GM04504 (cell line): ENCODE results near the gene SUN1.
"Not testable (repeated sequence)": the region's sequence is repeated elsewhere in the genome, so short reads cannot be mapped to it uniquely, and the experiment has no call there.

ENCODE experiments used
- DNase-seq: peaks from one replicate; pipeline ENCODE4 v3.0.0-alpha.2; 2012; ENCODE audit warnings: low read depth

Gene SUN1

DNA sequence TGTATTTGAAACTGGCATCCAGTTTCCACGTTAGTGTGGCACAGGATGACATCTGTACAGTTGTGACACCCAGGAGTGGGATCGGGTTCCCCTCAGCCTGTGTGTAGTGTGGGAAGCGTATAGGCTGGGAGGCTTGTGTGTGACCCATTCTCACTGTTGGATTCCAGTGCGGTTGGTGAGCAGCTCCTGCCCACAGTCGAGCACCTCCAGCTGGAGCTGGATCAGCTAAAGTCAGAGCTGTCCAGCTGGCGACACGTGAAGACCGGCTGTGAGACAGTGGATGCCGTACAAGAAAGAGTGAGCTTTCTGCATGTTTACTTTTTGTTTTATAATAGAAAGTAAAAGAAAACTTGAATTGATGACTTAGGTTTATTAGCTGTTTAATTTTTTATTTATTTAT lies 25.4 kb downstream of the SUN1 start:
- no peak for DNase-seq

- no peak for DNase-seq
Measured at GRCh38 chr7:859359-860030, 27.2 kb downstream of the SUN1 start.

GRCh38 chr7:860149-860548 lies 27.9 kb downstream of the SUN1 start:
- DNase-seq, result no peak

DNA sequence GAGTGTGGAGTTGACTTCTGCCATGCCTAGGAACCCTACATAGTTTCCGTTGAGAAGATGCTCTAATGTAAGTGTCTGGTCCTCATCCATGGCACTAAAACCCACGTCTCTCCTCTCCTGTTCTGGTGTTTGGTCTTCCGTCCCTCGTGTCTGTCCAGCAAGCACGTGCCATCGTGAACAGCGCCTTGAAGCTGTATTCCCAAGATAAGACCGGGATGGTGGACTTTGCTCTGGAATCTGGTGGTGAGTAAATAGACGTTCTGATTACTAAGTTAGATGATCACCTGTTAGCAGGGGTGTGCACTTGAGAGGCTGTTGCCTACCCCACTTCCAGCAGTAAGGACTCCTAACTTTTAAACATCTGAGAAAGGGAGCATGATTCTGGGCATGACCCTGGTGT lies 28.9 kb downstream of the SUN1 start:
- DNase-seq, result no peak

- DNase-seq, result no peak
Measured at GRCh38 chr7:862157-862556, 29.9 kb downstream of the SUN1 start.

DNA sequence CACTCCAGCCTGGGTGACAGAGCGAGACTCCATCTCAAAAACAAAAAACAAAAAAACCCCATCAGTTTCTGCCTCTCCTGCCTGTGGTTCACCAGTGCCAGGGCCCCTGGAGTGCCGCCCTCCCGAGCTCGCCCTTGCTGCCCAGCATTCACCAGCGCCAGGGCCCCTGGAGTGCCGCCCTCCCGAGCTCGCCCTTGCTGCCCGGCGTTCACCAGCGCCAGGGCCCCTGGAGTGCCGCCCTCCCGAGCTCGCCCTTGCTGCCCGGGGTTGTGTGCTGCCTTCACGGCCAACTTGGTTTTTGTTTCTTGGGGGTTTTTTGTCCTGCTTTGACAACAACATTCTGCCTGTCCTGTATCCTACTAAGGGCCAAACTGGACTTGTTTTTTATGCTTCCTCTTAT lies 30.8 kb downstream of the SUN1 start:
- DNase-seq, result no peak

DNA sequence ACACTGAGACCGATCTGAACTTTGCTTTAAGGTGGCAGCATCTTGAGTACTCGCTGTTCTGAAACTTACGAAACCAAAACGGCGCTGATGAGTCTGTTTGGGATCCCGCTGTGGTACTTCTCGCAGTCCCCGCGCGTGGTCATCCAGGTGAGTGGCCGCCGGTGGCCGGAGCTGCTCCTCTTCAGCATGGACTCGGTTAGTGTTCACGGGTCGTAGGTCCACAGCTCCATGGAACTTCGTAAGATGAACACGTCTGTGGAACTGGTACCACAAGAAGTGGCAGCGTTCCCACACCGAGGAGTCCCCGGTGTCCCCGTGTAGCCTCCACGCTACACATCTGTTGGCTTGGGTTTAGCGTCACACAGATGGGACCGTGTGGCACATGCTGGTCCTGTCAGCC lies 33.6 kb downstream of the SUN1 start:
- DNase-seq, result no peak

GRCh38 chr7:867001-867405 lies 34.7 kb downstream of the SUN1 start:
- peak; percentile 68 for DNase-seq

DNA sequence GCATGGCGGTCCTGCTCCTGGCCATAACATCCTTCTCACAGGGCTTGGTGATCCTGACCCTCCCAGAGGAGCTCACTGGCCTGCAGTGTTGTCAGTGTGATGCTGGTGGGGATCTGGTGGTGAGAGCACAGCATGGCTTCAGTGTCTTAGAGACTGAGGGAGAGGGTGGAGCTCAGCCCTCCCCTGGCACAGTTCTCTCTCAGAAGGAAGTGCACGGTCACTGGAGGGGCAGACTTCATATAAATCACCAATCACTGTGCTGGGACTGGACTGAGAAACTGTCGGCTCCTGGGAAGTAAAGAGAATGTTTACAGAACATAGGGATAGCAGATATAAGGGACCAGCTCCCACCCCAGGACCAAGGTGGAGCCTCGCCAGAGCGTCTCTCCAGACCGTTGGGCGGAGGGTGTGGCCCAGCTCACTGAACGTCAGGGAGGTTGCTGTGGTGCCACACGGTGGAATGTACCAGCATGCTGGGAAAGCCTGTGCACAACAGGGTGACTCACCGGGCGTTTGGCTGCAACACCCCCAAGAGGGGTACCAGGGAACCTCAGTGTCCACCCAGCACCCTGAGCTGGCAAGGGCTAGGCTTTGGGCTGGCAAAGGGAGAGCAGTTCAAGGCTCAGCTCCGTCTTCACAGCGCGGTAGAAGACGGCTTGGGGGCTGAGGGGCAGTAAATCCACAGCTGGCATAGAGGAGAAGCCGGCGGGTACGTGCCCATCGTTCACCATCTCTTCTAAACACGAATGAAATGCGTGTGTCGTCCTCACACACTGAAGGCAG lies 35.3 kb downstream of the SUN1 start:
- peak; percentile 43 for DNase-seq

- no peak for DNase-seq
Measured at GRCh38 chr7:868189-868486, 35.9 kb downstream of the SUN1 start.

GRCh38 chr7:869348-869747 lies 37.1 kb downstream of the SUN1 start:
- no peak for DNase-seq

DNA sequence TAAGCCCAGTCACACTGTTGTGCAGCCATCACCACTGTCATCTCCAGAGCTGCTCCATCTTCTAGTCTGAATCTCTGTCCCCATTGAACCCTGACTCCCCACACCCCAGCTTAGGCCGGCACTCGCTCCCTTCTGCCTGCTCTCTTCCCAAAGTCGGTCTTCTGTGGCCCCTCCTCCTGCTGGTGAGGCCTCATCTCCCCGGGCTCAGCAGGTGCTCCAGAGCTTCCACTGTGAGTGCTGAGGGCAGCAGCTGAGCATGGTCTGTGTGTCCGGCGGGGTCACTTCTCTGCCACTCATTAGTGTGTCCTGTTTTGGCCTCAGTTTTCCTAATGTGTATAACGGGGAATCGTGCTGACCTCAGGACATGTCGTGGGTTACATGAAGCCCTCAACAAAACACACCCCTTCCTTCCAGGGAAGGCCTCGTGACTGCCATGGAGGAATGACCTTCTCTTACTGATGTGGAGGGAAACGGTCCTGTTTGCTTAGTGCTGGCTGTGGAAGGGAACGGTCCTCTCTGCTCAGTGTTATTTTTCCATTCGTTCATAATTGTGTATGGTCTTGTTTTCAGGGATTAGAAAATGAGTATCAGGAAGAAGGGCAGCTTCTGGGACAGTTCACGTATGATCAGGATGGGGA lies 39.7 kb downstream of the SUN1 start:
- no peak for DNase-seq

DNA sequence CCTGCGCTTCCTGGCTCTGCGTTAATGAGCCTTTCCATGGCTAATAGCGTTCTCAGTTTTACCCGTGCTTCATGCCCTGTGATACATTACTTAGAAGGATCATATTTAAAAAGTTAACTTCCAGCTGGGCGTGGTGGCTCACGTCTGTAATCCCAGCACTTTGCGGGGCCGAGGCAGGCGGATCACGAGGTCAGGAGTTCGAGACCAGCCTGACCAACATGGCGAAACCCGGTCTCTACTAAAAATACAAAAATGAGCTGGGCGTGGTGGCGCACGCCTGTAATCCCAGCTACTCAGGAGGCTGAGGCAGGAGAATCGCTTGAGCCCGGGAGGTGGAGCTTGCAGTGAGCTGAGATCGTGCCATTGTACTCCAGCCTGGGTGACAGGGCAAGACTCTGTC lies 40.4 kb downstream of the SUN1 start:
- DNase-seq, result not testable (repeated sequence)

DNA sequence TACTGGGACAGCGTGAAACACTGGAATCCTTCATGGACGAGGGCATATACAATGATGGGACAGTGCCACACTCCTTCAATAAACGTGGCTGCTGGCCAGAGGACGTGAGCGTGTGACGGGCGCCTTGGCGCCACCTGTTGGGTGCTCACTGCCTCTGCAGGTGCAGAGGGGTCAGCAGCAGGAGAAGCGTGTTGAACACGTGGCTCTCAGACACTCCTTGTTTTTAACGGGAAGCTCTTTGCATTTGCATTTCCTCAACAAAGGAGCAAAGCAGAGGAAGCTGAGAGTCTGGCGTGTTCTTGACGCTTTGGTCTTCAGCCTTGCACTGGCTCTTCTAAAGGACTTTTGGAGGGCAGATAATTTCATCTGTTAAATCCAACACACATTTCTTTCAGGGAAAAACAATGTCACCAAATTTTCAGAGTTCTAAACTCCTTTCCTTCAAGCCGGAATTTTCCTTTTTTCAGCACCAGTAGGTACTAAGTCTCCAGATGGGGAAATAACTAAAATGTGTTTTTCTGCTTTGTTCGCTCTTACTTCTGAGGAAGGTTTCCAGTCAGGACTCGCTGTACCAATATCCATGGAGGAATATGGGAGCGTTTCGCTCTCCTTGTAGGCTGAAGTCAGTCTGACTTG lies 41.2 kb downstream of the SUN1 start:
- peak; percentile 60 for DNase-seq

- no peak for DNase-seq
Measured at GRCh38 chr7:874031-874749, 41.9 kb downstream of the SUN1 start.

GRCh38 chr7:875051-875450 lies 42.8 kb downstream of the SUN1 start:
- no peak for DNase-seq

- DNase-seq, result no peak
Measured at GRCh38 chr7:875476-876076, 43.3 kb downstream of the SUN1 start.

DNA sequence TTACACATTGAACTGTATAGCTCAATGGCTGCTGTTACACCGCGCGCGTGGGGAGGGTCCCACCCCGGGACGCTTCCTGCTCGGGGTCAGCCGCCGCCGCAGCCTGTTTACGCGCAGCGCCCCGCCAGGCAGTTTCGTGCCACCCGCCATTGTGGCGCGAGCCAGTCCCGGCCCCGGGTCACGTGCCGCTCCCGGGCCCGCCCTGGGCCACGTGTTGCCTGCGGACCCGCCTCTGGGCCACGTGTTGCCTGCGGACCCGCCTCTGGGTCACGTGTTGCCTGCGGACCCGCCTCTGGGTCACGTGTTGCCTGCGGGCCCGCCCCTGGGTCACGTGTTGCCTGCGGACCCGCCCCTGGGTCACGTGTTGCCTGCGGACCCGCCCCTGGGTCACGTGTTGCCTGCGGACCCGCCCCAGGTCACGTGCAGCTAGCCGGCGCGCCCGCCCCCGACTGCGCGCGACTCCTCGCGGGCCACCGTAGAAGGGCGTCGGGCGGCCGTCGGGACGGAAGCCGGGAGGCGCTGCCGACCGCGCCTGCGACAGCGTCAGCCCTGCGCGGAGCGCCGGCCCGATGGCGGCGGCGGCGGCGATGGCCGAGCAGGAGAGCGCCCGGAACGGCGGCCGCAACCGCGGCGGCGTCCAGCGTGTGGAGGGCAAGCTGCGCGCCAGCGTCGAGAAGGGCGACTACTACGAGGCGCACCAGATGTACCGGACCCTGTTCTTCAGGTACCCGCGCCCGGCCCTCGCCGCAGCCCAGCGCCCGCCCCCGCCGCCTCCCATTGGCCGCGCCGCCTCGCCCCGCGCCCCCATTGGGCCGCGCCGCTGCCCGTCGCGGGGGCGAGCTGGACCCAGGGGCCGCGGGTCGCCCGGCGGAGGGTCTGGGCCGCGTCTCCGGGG lies 44.0 kb downstream of the SUN1 start, which contains the start of gene GET4:
Gene GET4 (plus strand): TSS at position 478 of the 895 bp plus-strand sequence. CDS start 92 bp downstream, at position 570.
- DNase-seq, result peak; percentile 90

- no peak for DNase-seq
Measured at GRCh38 chr7:876972-877311, 44.7 kb downstream of the SUN1 start.

- no peak for DNase-seq
Measured at GRCh38 chr7:877312-878232, 45.3 kb downstream of the SUN1 start.
